GM12875 (cell line): Measurements from ENCODE around the gene TTC16.
A peak's percentile ranks its signal among the peaks of the same experiment; 100 is the strongest.

Source experiments
- H3K4me3 ChIP-seq: one replicate; pipeline ENCODE4 v1.5.1; 2011; ENCODE audit warnings: low read depth, low read length, control low read depth
- CTCF ChIP-seq: IDR thresholded peaks from 2 replicates; pipeline ENCODE4 v1.5.1; 2011; ENCODE audit warnings: low read depth, mild to moderate bottlenecking, control low read depth, inconsistent platforms, low read length, moderate library complexity, borderline replicate concordance; ENCODE audit not compliant: insufficient read depth

TTC16 gene

DNA sequence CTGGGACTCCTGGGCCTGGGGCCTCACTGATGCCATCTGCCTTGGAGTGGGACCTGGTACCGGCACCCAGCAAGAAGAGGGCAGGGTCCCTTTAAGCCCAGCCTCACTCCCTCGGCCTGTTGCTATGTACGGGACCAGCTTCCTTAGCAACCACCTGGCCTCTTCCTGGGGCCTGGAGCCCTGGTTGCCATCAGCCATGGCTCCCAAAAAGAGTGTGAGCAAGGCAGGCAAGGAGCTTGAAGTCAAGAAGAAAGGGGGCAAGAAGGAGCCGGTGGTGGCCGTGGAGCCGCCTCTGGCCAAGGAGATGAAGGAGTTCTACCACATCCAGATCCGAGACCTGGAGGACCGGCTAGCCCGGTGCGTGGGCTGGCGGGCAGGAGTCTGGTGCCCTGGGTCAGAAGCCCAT lies 9.0 kb upstream of the TTC16 start, which contains the start of gene CFAP157:
Gene CFAP157 (plus strand): TSS at position 153 of the 406 bp plus-strand sequence. CDS start 44 bp downstream, at position 197.
- no peak within 1 kb of the TSS for H3K4me3 ChIP-seq
- no peak for TF ChIP-seq CTCF

DNA sequence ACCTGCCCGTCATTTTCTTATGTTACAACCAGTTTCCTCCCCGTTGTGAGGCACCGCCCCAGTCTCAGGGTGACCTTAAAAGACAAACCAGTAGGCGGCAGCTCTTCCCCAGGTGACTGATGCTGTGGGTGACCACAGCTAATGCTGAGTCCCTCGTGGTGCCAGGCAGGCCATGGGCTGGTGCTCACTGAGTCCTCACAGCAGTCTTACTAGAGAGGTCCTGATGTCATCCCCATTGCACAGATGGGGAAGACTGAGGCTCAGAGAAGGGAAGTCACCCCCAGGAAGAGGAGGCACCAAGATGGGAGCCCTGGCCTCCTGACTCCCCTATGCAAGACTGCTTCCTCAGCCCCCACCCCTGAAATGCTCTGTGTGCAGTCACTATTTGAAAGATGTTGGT lies 8.1 kb upstream of the TTC16 start:
- TF ChIP-seq CTCF = peak; percentile 35; the same call in 1 of the 2 replicates
- H3K4me3 ChIP-seq = no peak overlapping the region

GRCh38 chr9:127708952-127709587 lies 6.8 kb upstream of the TTC16 start:
- no peak for TF ChIP-seq CTCF

GRCh38 chr9:127710204-127710783 lies 5.6 kb upstream of the TTC16 start:
- no peak overlapping the region for H3K4me3 ChIP-seq
- TF ChIP-seq CTCF = no peak

More at GRCh38 chr9:127708952-127709587, 6.8 kb upstream of the TTC16 start:
- no peak overlapping the region for H3K4me3 ChIP-seq

DNA sequence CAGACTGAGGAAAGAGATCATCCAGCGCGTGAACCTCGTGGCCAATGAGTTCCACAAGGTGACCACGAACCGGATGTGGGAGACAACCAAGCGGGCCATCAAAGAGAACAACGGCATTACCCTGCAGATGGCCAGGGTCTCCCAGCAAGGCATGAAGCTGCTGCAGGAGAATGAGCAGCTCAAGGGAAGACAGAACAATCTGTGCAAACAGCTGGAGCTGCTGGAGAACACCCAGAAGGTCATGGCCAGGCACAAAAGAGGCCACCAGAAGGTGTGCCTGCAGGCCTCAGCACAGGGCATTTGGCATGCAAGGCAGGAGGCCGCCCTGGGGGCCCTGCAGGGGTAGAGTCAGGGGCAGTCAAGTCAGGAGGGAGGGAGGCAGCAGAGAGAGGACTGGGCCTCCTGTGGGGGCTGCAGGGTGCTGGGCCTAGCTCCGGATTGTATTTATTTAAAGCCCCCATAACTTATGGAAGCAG lies 4.6 kb upstream of the TTC16 start:
- TF ChIP-seq CTCF = no peak
- H3K4me3 ChIP-seq = no peak overlapping the region

GRCh38 chr9:127711831-127712274 lies 4.0 kb upstream of the TTC16 start:
- no peak overlapping the region for H3K4me3 ChIP-seq
- no peak for TF ChIP-seq CTCF

DNA sequence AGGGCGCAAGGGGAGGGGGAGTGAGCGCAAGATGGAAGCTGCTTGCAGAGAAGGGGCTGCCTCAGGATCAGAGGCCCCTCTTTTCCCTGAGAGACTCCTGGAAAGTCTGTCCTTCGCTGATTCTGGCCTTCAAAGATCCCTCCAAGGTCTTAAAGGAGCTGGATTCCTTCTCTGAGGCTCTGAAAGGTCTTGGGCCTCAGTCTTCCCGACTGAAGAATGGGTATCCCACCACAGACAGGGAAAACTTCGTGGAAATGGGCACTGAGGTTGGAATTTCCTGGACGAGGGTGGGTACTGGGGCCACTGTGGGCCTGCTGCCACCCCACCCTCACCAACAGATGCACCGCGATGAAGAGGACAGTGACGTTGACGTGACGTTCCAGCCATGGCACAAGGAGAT lies 3.5 kb upstream of the TTC16 start:
- no peak overlapping the region for H3K4me3 ChIP-seq
- no peak for TF ChIP-seq CTCF
